ENCODE measurements around the gene TRPM8. TPM values are rescaled to one million over a fixed set of nuclear protein-coding genes. Genes with fewer than 3 reads are reported as not detected.

The TRPM8 gene
- total RNA-seq, 1 donor from 2014 or later: not detected

DNA sequence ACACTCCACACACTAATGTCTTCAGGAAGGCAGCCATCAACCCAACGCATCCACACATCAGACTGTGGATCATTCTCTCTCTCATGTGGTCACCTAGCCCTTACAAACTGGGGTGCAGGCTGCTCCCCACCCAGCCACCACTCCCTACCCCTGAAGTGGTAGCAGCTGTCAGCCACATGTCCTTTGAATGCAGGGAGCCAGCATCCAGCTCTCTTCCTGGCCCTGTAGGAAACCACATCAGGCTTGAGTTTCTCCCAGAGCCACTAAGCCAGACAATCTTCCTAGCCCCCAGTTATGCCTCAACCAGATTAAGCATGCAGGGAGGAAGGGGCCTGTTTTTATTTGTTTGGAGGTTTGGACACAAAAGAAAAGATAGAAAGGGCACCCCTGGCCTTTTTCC lies 80.5 kb downstream of the TRPM8 start:
- no peaks in the 10 kb centered on the region for H3K27me3 ChIP-seq (ENCODE audit: control insufficient read depth, insufficient read depth, low read length)
- DNase-seq (ENCODE audit: low read depth) (no peak), FAIRE-seq (no peak)
- H3K4me3 ChIP-seq (ENCODE audit: low read depth, low read length): no peak overlapping the region
- no peaks in the 10 kb centered on the region for H3K36me3 ChIP-seq (ENCODE audit: control insufficient read depth, insufficient read depth, low read length)
- TF ChIP-seq, protein P1, sequence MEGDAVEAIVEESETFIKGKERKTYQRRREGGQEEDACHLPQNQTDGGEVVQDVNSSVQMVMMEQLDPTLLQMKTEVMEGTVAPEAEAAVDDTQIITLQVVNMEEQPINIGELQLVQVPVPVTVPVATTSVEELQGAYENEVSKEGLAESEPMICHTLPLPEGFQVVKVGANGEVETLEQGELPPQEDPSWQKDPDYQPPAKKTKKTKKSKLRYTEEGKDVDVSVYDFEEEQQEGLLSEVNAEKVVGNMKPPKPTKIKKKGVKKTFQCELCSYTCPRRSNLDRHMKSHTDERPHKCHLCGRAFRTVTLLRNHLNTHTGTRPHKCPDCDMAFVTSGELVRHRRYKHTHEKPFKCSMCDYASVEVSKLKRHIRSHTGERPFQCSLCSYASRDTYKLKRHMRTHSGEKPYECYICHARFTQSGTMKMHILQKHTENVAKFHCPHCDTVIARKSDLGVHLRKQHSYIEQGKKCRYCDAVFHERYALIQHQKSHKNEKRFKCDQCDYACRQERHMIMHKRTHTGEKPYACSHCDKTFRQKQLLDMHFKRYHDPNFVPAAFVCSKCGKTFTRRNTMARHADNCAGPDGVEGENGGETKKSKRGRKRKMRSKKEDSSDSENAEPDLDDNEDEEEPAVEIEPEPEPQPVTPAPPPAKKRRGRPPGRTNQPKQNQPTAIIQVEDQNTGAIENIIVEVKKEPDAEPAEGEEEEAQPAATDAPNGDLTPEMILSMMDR (IDR thresholded peaks at IDR 0.05; ENCODE audit: insufficient read depth, low read length, severe bottlenecking): no peak

DNA sequence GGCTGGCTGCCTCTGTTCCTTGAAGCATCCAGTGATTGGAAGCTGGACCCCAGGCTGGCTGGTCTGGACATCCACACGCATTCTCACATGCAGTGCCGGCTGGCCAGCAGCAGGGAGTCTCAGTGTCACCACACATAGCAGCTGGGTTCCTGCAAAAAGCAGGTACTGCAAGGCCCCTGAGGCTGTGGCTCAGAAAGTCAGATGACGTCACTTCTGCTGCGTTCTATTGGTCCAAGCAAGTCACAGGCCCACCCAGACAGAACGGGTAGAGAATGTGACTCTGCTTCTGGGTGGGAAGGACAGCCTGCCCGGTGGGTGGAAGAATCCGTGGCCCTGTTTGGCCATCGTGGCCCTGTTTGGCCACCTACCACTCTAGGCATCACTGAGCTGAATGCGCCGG lies 82.0 kb downstream of the TRPM8 start:
- DNase-seq (ENCODE audit: low read depth) (no peak), FAIRE-seq (no peak)
- TF ChIP-seq, protein P1 (IDR thresholded peaks at IDR 0.05; ENCODE audit: insufficient read depth, low read length, severe bottlenecking): no peak
- Histone ChIP-seq H3K27me3 (ENCODE audit: control insufficient read depth, insufficient read depth, low read length) (no peaks in the 10 kb centered on the region), H3K4me3 (ENCODE audit: low read depth, low read length) (no peak overlapping the region), H3K36me3 (ENCODE audit: control insufficient read depth, insufficient read depth, low read length) (no peaks in the 10 kb centered on the region)

DNA sequence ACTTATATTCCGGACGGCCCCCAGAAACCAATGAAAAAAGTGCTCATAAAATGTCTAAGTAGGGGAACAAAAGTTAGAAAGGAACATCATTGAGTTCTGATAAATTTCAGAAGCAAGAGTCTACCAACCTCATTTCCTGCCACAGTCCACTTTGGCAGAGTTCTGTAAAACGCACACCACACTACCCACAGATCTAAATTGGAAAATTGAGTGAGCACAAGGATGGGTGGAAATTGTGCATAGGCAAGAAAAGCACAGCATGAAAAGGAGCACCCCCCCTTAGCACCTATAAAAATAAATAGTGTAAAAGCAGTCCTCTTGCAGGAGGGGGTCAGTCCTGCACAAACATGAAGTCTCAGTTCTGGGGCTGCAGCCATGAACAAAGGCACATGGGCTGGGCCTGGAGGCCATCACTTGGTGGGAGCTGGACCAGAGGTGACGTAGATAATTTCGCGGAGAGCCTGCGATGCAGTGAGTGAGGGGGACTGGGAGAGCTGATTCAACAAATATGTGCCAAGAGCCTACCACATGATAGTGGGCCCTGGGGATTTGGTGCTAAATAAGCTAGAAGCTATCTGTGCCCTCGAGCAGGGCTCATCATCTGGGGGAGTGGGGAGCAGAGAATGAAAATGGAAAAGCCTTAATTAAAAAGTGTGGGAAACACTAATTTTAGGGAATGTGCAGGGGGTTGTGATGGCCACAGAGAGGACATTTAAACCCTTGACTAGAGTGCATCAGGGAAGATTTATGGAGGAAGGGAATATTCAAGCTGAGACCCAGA lies 84.4 kb downstream of the TRPM8 start:
- no peak for DNase-seq (ENCODE audit: low read depth)
- H3K27me3 ChIP-seq (ENCODE audit: control insufficient read depth, insufficient read depth, low read length): no peaks in the 10 kb centered on the region
- TF ChIP-seq, protein P1 (IDR thresholded peaks at IDR 0.05; ENCODE audit: insufficient read depth, low read length, severe bottlenecking): no peak
- no peaks in the 10 kb centered on the region for H3K36me3 ChIP-seq (ENCODE audit: control insufficient read depth, insufficient read depth, low read length)
- no peak for FAIRE-seq
- H3K4me3 ChIP-seq (ENCODE audit: low read depth, low read length): no peak overlapping the region

DNA sequence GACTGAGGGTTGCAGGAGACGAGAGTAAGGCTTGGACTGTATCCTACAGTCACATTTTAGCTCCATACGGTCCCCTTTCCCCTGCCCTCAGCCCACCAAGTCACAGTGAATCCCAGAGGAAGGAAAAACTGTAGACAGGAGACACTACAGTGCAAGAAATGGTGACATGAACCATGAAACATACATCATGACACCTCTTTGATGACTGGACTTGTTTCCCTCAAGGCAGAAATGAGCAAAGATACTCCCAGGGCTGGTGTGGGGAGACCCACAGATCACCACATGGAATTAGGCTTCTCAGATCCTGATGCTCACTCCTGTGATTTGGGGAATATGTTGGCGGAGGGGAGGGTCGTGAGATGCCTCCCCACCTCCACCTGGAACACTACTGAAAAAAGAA lies 85.1 kb downstream of the TRPM8 start:
- no peaks in the 10 kb centered on the region for H3K36me3 ChIP-seq (ENCODE audit: control insufficient read depth, insufficient read depth, low read length)
- FAIRE-seq: no peak
- no peak overlapping the region for H3K4me3 ChIP-seq (ENCODE audit: low read depth, low read length)
- H3K27me3 ChIP-seq (ENCODE audit: control insufficient read depth, insufficient read depth, low read length): no peaks in the 10 kb centered on the region
- TF ChIP-seq, protein P1 (IDR thresholded peaks at IDR 0.05; ENCODE audit: insufficient read depth, low read length, severe bottlenecking): no peak
- no peak for DNase-seq (ENCODE audit: low read depth)

DNA sequence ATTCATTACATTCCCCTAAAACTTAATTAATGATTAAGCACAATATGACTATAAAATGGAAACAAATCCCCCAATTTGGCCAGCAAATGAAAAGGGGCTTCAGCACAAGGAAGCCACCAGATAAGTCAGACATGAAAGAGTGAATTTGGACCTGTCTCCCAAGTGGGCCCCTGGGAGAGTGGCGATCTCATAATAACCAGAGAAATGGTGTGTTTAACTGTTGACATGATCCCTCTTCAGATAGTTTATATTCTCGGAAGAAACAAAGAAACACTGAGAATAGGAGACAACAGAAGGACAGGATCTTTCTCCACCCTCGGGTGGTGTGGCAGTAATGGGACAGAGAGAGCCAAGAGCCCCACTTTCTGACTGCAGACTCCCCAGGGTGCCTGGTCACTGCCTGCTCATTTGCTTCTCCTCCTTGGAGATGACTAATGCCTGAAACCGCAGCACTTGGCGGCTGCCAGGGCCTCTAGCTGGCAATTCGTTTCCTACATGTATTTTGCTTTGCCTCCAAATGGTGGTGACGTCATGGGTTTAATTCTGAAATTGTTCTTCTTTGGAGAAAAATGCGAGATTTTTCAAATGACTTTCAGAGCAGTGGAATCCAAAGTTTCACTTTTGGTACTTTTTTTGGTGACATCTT lies 86.9 kb downstream of the TRPM8 start:
- DNase-seq (ENCODE audit: low read depth) (peak; percentile 87), FAIRE-seq (peak; percentile 83)
- Histone ChIP-seq H3K36me3 (ENCODE audit: control insufficient read depth, insufficient read depth, low read length) (no peaks in the 10 kb centered on the region), H3K27me3 (ENCODE audit: control insufficient read depth, insufficient read depth, low read length) (no peaks in the 10 kb centered on the region), H3K4me3 (ENCODE audit: low read depth, low read length) (no peak overlapping the region)
- TF ChIP-seq, protein P1 (IDR thresholded peaks at IDR 0.05; ENCODE audit: insufficient read depth, low read length, severe bottlenecking): no peak

Measured in bronchial epithelial cell (primary cell).